HUES48 (cell line): ENCODE measurements around the gene USP24.

ENCODE experiments used
- H3K27ac ChIP-seq: one replicate; pipeline ENCODE4 v1.7.0; 2013; ENCODE audit warnings: low read depth, low read length, inconsistent platforms
- H3K27me3 ChIP-seq: 2 replicates; pipeline ENCODE4 v1.6.1; 2013; ENCODE audit warnings: mild to moderate bottlenecking, low read length; ENCODE audit not compliant: control insufficient read depth, insufficient read depth
- H3K36me3 ChIP-seq: 2 replicates; pipeline ENCODE4 v1.6.1; 2013; ENCODE audit warnings: low read length; ENCODE audit not compliant: control insufficient read depth, insufficient read depth
- H3K4me1 ChIP-seq: 2 replicates; pipeline ENCODE4 v1.6.1; 2013; ENCODE audit warnings: mild to moderate bottlenecking, low read length; ENCODE audit not compliant: control insufficient read depth, insufficient read depth
- H3K4me3 ChIP-seq: 2 replicates; pipeline ENCODE4 v1.5.1; 2013; ENCODE audit warnings: mild to moderate bottlenecking, low read depth, low read length
- H3K9ac ChIP-seq: 2 replicates; pipeline ENCODE4 v1.6.1; 2013; ENCODE audit warnings: mild to moderate bottlenecking, low read depth, low read length, moderate library complexity
- H3K9me3 ChIP-seq: 2 replicates; pipeline ENCODE4 v1.6.1; 2013; ENCODE audit warnings: low read length; ENCODE audit not compliant: control insufficient read depth, insufficient read depth

Gene USP24

DNA sequence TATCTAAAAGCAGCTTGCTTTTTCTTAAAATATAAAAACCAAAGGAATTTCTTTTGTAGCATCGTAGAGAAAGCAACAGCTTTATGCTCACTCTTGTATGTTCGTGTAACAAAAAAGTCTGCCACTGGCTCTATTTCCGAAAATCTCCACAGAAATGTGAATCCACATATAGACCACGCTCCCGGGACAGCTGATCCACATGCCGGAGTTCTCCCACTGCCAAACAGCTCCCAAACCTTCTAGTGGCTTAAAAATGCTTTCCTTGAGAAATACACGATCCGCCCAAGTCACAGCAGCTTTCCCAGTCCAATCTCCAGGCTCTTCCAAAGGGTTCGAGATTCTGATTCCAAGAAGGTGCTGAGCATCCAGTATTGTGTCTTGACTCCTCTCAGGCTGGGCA lies 146.5 kb downstream of the USP24 start:
- Histone ChIP-seq H3K4me1 (no peaks in the 10 kb centered on the region; the same call in 1 of the 2 replicates), H3K9ac (no peak overlapping the region), H3K27me3 (no peaks in the 10 kb centered on the region), H3K9me3 (no peaks in the 10 kb centered on the region), H3K27ac (no peak overlapping the region), H3K4me3 (no peak overlapping the region), H3K36me3 (peaks cover 89% of the 10 kb centered on the region)

DNA sequence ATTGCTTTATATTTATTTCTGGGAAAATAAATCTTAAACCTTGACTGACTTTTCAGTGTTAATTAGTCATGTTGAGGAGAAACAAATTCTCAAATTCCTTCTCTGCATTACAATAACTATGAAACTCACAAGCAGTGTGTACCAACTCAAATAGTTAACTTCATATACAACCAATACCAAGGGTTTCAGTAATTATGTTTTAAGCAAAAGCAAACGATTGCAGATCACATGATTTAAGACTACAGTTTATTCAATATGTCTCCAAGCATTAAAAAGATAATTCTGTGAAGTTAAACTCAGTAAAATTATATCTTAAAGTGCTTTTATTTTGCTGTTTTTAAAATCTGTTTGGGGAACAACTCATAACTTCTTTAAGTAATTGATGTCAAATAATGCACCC lies 147.2 kb downstream of the USP24 start:
- Histone ChIP-seq H3K9me3 (no peaks in the 10 kb centered on the region), H3K36me3 (peaks cover 89% of the 10 kb centered on the region), H3K4me1 (no peaks in the 10 kb centered on the region), H3K9ac (no peak overlapping the region), H3K27me3 (no peaks in the 10 kb centered on the region), H3K27ac (no peak overlapping the region), H3K4me3 (no peak overlapping the region)

DNA sequence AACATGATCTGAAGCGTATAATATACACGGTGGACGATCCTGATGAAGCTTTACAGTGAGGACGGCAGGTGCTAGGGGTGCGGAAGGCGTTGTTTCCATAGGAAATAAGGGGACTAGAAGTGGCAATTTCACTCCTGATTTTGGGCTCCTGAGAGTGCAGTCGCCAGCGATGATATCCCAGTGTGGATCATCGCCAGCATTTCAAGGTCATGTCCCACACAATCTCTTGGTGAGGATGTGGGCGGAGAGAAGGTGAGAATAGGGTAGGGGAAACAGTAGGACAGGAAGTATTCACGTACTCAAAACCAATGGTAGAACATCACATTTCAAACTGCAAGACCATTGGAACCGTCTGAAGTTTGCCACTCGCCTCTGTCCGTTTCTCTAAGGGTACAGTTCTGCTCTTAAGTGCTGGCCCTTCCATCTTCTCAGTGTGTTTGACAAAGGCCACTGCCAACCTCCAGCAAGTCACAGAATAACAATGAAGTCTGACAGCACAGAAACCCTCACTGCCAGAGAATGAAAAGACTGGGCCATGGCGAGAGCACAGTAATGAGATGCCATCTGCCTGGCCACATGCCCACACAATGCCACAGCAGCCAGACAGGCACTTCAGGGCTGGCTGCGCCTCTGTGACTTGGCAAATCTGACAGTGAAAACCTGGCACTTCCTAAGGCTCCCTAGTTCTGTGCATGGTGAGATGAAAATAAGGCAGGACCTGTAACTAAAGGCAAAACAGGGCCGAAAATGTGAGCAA lies 148.0 kb downstream of the USP24 start:
- Histone ChIP-seq H3K4me3 (no peak overlapping the region), H3K9ac (no peak overlapping the region), H3K27ac (no peak overlapping the region), H3K36me3 (peaks cover 87% of the 10 kb centered on the region), H3K4me1 (no peaks in the 10 kb centered on the region), H3K9me3 (no peaks in the 10 kb centered on the region), H3K27me3 (no peaks in the 10 kb centered on the region)

DNA sequence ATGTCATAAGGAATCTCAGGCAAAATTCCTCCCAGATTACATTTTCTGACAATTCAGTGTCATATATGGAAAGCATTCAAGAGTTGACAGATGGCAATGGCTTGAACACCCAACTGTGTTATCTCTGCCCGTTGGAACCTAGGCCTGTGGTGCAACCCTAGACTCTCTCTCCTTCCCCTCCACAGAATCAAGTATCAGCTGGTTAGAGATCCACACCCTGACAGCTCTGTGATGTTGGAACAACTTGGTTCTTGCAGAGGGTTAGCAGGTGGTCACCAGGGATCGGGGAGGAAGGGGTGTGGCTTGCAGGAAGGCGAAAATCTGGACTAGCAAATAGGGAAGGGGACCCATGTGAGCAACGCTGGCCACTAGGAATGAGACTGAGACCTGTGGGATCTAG lies 149.5 kb downstream of the USP24 start:
- H3K36me3 ChIP-seq: peaks cover 88% of the 10 kb centered on the region
- no peak overlapping the region for H3K27ac ChIP-seq
- no peaks in the 10 kb centered on the region for H3K27me3 ChIP-seq
- no peaks in the 10 kb centered on the region for H3K9me3 ChIP-seq
- H3K4me3 ChIP-seq: no peak overlapping the region
- no peaks in the 10 kb centered on the region for H3K4me1 ChIP-seq
- H3K9ac ChIP-seq: no peak overlapping the region

DNA sequence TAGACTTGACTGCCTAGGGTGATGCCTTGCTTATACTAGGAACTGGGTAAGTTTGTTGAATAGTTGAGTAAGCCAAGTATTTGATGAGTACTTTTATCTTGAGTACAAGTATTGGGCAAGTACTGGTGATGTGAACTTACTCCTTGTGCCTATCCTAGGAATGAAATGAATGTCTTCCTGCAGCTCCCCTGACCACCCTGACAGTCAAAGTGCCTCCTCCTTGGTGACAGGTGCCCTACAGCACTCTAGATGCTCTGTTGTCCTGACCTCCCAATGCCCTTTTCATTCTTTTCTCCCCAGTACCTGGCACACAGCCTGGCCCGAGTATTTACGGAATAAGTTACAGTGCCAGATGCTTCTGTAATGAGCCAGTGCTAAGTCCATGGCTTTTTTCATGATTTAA lies 150.3 kb downstream of the USP24 start:
- H3K27ac ChIP-seq: no peak overlapping the region

DNA sequence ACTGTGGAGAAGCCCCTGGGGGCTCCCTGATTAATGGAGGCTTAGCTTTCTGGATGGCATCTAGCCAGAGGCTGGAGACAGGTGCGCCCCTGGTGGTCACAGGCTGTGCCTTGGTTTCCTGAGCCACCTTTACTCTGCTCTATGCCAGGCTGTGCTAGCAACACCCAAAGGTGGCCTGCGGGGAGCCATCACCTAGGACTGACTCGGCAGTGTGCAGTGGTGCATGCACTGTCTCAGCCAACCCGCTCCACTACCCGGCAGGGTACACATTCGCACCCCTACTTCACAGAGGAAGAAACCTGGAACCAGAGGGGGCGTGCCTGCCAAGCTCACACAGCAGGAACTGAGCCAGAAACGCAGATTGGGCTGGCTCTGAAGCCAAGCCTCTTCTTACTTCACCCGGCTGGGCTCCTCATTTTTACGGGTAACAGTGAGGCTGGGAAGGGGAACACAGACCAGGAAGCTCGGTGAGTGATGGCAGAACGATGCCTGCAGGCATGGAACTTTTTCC lies 151.0 kb downstream of the USP24 start:
- Histone ChIP-seq H3K36me3 (peaks cover 90% of the 10 kb centered on the region), H3K27ac (no peak overlapping the region)

More for the DNA sequence above, 150.3 kb downstream of the USP24 start:
- Histone ChIP-seq H3K4me3 (no peak overlapping the region), H3K36me3 (peaks cover 86% of the 10 kb centered on the region), H3K4me1 (no peaks in the 10 kb centered on the region), H3K27me3 (no peaks in the 10 kb centered on the region), H3K9ac (no peak overlapping the region), H3K9me3 (no peaks in the 10 kb centered on the region)

DNA sequence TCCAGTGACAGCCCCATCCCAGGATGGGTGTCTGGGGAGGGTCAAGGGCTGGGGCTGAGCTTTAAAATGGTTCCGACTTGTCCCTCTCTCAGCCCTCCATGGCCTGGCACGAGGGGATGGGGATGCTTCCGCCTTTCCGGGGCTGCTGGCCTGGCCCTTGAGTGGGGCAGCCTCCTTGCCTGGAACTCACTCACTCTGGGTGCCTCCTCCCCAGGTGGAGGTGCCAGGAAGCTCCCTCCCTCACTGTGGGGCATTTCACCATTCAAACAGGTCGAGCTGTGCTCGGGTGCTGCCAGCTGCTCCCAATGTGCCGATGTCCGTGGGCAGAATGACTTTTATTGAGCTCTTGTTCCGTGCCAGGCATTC lies 151.6 kb downstream of the USP24 start:
- Histone ChIP-seq H3K27me3 (no peaks in the 10 kb centered on the region), H3K27ac (no peak overlapping the region), H3K36me3 (peaks cover 90% of the 10 kb centered on the region)

More for the DNA sequence above, 151.0 kb downstream of the USP24 start:
- Histone ChIP-seq H3K9ac (no peak overlapping the region), H3K4me3 (no peak overlapping the region), H3K9me3 (no peaks in the 10 kb centered on the region), H3K27me3 (no peaks in the 10 kb centered on the region), H3K4me1 (no peaks in the 10 kb centered on the region)

DNA sequence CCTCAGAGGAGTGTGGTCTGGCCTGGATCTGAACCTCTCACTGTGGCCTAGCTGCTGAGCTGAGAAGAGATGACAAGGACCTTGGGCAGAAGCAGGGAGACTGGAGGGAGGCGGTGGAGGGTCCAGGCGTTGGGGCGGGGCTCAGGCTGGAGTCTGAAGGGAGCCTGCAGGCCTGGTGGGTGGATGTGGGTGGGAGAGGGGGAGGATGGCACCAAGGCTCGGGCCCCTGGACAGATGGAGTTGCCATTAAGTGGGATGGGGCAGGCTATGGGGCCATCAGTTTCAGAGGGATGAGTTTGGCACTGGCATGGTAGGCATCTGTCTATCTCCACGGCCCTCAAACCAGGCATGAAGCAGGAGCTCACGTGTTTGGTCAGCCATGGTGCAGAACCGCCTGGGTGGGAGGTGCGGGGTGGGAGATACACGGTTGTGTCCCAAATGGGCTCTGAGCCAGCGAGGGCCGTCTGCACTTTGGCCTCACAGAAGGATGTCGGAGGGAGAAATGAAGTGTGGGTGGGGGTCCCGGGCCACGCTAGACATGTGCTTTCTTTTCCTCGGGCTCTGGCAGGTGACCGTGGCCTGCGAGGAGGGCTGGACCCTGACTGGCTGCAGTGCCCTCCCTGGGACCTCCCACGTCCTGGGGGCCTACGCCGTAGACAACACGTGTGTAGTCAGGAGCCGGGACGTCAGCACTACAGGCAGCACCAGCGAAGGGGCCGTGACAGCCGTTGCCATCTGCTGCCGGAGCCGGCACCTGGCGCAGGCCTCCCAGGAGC lies 152.2 kb downstream of the USP24 start:
- H3K36me3 ChIP-seq: peaks cover 90% of the 10 kb centered on the region
- H3K9me3 ChIP-seq: no peaks in the 10 kb centered on the region
- H3K4me1 ChIP-seq: no peaks in the 10 kb centered on the region
- H3K9ac ChIP-seq: no peak overlapping the region
- no peak overlapping the region for H3K4me3 ChIP-seq
- no peaks in the 10 kb centered on the region for H3K27me3 ChIP-seq
- no peak overlapping the region for H3K27ac ChIP-seq

More for the DNA sequence above, 151.6 kb downstream of the USP24 start:
- no peak overlapping the region for H3K4me3 ChIP-seq
- H3K4me1 ChIP-seq: no peaks in the 10 kb centered on the region
- no peaks in the 10 kb centered on the region for H3K9me3 ChIP-seq
- H3K9ac ChIP-seq: no peak overlapping the region

DNA sequence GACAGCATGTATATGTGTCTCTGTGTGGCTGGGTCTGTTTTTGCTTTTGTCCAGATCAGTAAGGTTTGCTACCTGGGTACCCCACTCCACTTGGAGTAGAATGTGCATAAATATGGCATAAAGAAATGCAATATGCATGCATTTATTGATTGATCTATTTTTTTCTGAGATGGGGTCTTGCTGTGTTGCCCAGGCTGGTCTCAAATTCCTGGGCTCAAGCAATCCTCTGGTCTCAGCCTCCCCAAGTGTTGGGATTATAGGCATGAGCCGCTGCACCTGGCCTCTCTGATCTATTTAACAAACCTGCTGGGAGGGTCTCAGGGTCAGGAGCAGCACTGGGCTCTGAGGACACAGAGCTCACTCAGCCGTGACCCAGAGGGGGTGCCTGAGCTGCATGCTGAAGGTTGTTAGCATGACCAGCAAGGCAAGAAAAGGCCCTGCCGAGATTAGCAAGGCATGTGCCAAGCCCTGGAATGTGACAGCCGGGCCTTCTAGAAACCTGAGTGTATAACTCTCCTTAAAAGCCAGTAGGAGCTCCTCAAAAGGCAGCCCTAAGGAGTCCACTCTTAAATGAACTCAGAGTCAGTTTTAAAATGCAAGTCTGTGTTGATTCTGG lies 153.3 kb downstream of the USP24 start:
- no peaks in the 10 kb centered on the region for H3K9me3 ChIP-seq
- no peak overlapping the region for H3K4me3 ChIP-seq
- peaks cover 92% of the 10 kb centered on the region for H3K36me3 ChIP-seq
- H3K27ac ChIP-seq: no peak overlapping the region
- no peak overlapping the region for H3K9ac ChIP-seq
- no peaks in the 10 kb centered on the region for H3K27me3 ChIP-seq
- no peaks in the 10 kb centered on the region for H3K4me1 ChIP-seq

DNA sequence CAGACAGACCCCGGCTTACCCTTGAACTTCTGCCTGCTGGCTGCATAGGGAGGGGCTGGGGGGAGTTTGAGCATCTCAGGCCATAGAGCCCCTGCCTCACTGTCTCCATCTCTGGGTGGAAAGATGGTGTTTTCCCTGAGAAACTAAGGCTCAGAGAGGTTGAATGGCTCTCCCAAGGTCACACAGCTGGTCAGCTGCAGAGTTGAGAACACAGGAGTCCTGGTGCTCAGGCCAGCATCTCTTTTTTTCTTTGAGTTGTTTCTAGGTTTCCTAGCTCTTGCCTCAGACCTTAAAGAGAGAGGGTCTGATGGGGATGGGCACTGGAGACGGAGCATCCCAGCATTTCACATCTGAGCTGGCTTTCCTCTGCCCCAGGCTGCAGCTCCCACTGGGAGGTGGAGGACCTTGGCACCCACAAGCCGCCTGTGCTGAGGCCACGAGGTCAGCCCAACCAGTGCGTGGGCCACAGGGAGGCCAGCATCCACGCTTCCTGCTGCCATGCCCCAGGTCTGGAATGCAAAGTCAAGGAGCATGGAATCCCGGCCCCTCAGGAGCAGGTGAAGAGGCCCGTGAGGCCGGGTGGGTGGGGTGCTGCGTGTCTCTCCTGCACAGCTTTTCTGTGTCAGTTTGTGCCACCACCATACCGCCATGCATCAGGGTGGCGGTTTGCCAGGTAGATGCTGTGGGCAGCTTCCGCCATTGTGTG lies 154.0 kb downstream of the USP24 start:
- H3K36me3 ChIP-seq: peaks cover 90% of the 10 kb centered on the region
- no peaks in the 10 kb centered on the region for H3K9me3 ChIP-seq
- no peak overlapping the region for H3K27ac ChIP-seq
- no peak overlapping the region for H3K4me3 ChIP-seq
- no peaks in the 10 kb centered on the region for H3K4me1 ChIP-seq
- H3K9ac ChIP-seq: no peak overlapping the region
- H3K27me3 ChIP-seq: no peaks in the 10 kb centered on the region
